Right atrium auricular region (tissue), 2 donors: ENCODE data around the gene HES2. TPM values are rescaled to one million over a fixed set of nuclear protein-coding genes. Genes with fewer than 3 reads are reported as not detected.
"Not testable (repeated sequence)": the region's sequence is repeated elsewhere in the genome, so short reads cannot be mapped to it uniquely, and the experiment has no call there.

ENCODE experiments used
- DNase-seq: peaks from one replicate; pipeline ENCODE4 v3.0.0-alpha.2; 2019; ENCODE audit warnings: low spot score
- H3K27ac ChIP-seq, 2 donors: fragments of 200-600 bp; sonication (generic); 1 replicate in 1 of 2; 2 replicates in 1 of 2; pipeline ENCODE4 v1.5.1; 2016 to 2019
- H3K27me3 ChIP-seq, 2 donors: fragments of 200-600 bp; sonication (generic); one replicate each; pipeline versions ENCODE4 v1.5.1 to v1.6.0; 2017 to 2019
- H3K36me3 ChIP-seq: fragments of 200-600 bp; sonication (generic); one replicate; pipeline ENCODE4 v1.5.1; 2016
- H3K4me1 ChIP-seq, 2 donors: fragments of 200-600 bp; sonication (generic); one replicate each; pipeline versions ENCODE4 v1.5.1 to v1.6.0; 2017 to 2019
- H3K4me3 ChIP-seq, 2 donors: fragments of 200-600 bp; sonication (generic); 1 replicate in 1 of 2; 2 replicates in 1 of 2; pipeline ENCODE4 v1.5.1; 2017 to 2019; ENCODE audit warnings: mild to moderate bottlenecking in 1 of 2, moderate library complexity in 1 of 2
- H3K9me3 ChIP-seq, 2 donors: fragments of 200-600 bp; sonication (generic); one replicate each; pipeline ENCODE4 v1.5.1; 2019
- CTCF ChIP-seq, 2 donors: fragments of 200-600 bp; sonication (generic); IDR thresholded peaks; one replicate each; pipeline ENCODE4 v1.5.1; 2019; ENCODE audit warnings: antibody characterized with exemption in 2 of 2
- total RNA-seq, 2 donors: library from RNA; depleted of rRNA; stranded (reverse); fragments of >200 nt; gene quantifications; one replicate each; pipeline ENCODE4 v1.1.0, GENCODE V29; 2016

Gene HES2
- total RNA-seq, 2 donors from 2014 or later: not detected

GRCh38 chr1:6461538-6462411, 42.1 kb upstream of the HES2 start:
- Histone ChIP-seq H3K9me3 (no peaks in the 10 kb centered on the region), H3K36me3 (no peaks in the 10 kb centered on the region), H3K27ac (no peak overlapping the region), H3K4me1 (peaks cover 0 to 19% of the 10 kb centered on the region in 2 donors), H3K4me3 (peak overlapping the region in 1 of 2 donors; percentile 37), H3K27me3 (no peaks in the 10 kb centered on the region)
- no peak for DNase-seq
- TF ChIP-seq CTCF (IDR thresholded peaks at IDR 0.05): no peak

GRCh38 chr1:6461051-6461530, 41.4 kb upstream of the HES2 start:
- H3K4me1 ChIP-seq: peaks cover 0 to 19% of the 10 kb centered on the region in 2 donors
- H3K36me3 ChIP-seq: no peaks in the 10 kb centered on the region
- peak overlapping the region in 1 of 2 donors; percentile 37 for H3K4me3 ChIP-seq
- no peaks in the 10 kb centered on the region for H3K9me3 ChIP-seq
- no peak for DNase-seq
- no peak overlapping the region for H3K27ac ChIP-seq
- no peaks in the 10 kb centered on the region for H3K27me3 ChIP-seq
- TF ChIP-seq CTCF (IDR thresholded peaks at IDR 0.05): no peak

GRCh38 chr1:6460301-6461050, 40.8 kb upstream of the HES2 start:
- Histone ChIP-seq H3K27ac (no peak overlapping the region), H3K4me3 (peak overlapping the region in 1 of 2 donors; percentile 37), H3K36me3 (no peaks in the 10 kb centered on the region), H3K9me3 (no peaks in the 10 kb centered on the region), H3K4me1 (peaks cover 0 to 19% of the 10 kb centered on the region in 2 donors), H3K27me3 (peaks cover 0 to under 1% of the 10 kb centered on the region in 2 donors)
- no peak for TF ChIP-seq CTCF (IDR thresholded peaks at IDR 0.05)
- no peak for DNase-seq

- no peaks in the 10 kb centered on the region for H3K36me3 ChIP-seq
- peak overlapping the region in 1 of 2 donors; percentile 37 for H3K4me3 ChIP-seq
- TF ChIP-seq CTCF (IDR thresholded peaks at IDR 0.05): no peak
- no peak overlapping the region for H3K27ac ChIP-seq
- DNase-seq: no peak
- H3K27me3 ChIP-seq: peaks cover 0 to 7% of the 10 kb centered on the region in 2 donors
- peaks cover 0 to 23% of the 10 kb centered on the region in 2 donors for H3K4me1 ChIP-seq
- no peaks in the 10 kb centered on the region for H3K9me3 ChIP-seq
Measured at GRCh38 chr1:6459850-6460265, 40.1 kb upstream of the HES2 start.

- Histone ChIP-seq H3K36me3 (no peaks in the 10 kb centered on the region), H3K27me3 (peaks cover 0 to 18% of the 10 kb centered on the region in 2 donors), H3K4me1 (peaks cover 0 to 26% of the 10 kb centered on the region in 2 donors), H3K9me3 (no peaks in the 10 kb centered on the region), H3K4me3 (no peak overlapping the region), H3K27ac (no peak overlapping the region)
- TF ChIP-seq CTCF (IDR thresholded peaks at IDR 0.05): no peak
- DNase-seq: no peak
Measured at GRCh38 chr1:6456800-6457466, 37.2 kb upstream of the HES2 start.

GRCh38 chr1:6455752-6456520, 36.2 kb upstream of the HES2 start:
- not testable (repeated sequence) for H3K4me3 ChIP-seq, DNase-seq, H3K27ac ChIP-seq, H3K36me3 ChIP-seq, H3K9me3 ChIP-seq
- peaks cover 0 to 26% of the 10 kb centered on the region in 2 donors for H3K4me1 ChIP-seq
- peaks cover 0 to 18% of the 10 kb centered on the region in 2 donors for H3K27me3 ChIP-seq
